HCT116 (cell line): ENCODE data around the gene MTOR. TPM values are rescaled to one million over a fixed set of nuclear protein-coding genes. Genes with fewer than 3 reads are reported as not detected.
"Not testable (repeated sequence)": the region's sequence is repeated elsewhere in the genome, so short reads cannot be mapped to it uniquely, and the experiment has no call there.

Experiments
- ATAC-seq: fragments of 200-7000 bp; cut with Tn5 transposase; 2 replicates; pipeline ENCODE4 v1.9.1; 2020; ENCODE audit warnings: mild to moderate bottlenecking, moderate library complexity
- BruUV-seq: library from RNA; stranded (reverse); fragments of 400-500 nt; replicated peaks from 2 replicates; lab custom pipeline; 2021; lab: Mats Ljungman, UMichigan
- CTCF ChIA-PET: fragments of 300-600 bp; sonication (Branson Sonifier 250); formaldehyde crosslinking; loops from one replicate; lab custom pipeline; 2021; ENCODE audit warnings: antibody characterized with exemption; lab: Charles Lee
- POLR2A ChIA-PET: fragments of 300-600, 350-600 bp; sonication (Branson Sonifier 250); formaldehyde crosslinking; loops from one replicate; lab custom pipeline; 2021; ENCODE audit warnings: antibody characterized with exemption; lab: Charles Lee
- RAD21 ChIA-PET, 2 experiments: fragments of 300-600 bp; sonication (Branson Sonifier 250); formaldehyde crosslinking; loops; one replicate each; lab custom pipeline; 2023; ENCODE audit warnings: low total read pairs in 2 of 2; ENCODE audit not compliant: uncharacterized antibody in 2 of 2, unreplicated experiment in 2 of 2, low non-redundant PET in 1 of 2; lab: Charles Lee
- DNase-seq: peaks from one replicate; pipeline ENCODE4 v3.0.0-alpha.2; 2010; ENCODE audit warnings: low read depth, low spot score
- H2AFZ ChIP-seq: fragments of 200-600 bp; shearing (Covaris generic), sonication (generic); 2 replicates; pipeline ENCODE4 v1.6.1; 2017; ENCODE audit warnings: low read depth, mixed run types, mixed read lengths, antibody characterized with exemption, low read length; ENCODE audit not compliant: poor library complexity, severe bottlenecking
- H3K27ac ChIP-seq: 2 replicates; pipeline ENCODE4 v1.5.1; 2012; ENCODE audit warnings: low read depth, low read length
- H3K27me3 ChIP-seq: fragments of 200-600 bp; sonication (generic); 2 replicates; pipeline ENCODE4 v1.6.1; 2016; ENCODE audit warnings: mixed run types, low read length, mixed read lengths; ENCODE audit not compliant: insufficient read depth
- H3K36me3 ChIP-seq, 2 experiments: fragments of 200-500 bp in 1 of 2; fragments of 200-600 bp in 1 of 2; sonication (Bioruptor generic) in 1 of 2; sonication (generic) in 1 of 2; 2 replicates each; pipeline versions ENCODE4 v1.5.1 to v1.6.1; 2014 to 2016; ENCODE audit warnings: low read length in 2 of 2, inconsistent platforms in 1 of 2, mixed read lengths in 1 of 2, mixed run types in 1 of 2; ENCODE audit not compliant: insufficient read depth in 2 of 2, control insufficient read depth in 1 of 2
- H3K4me1 ChIP-seq, 2 experiments: fragments of 200-600 bp in 1 of 2; sonication (generic) in 1 of 2; 2 replicates each; pipeline versions ENCODE4 v1.5.1 to v1.6.1; 2012 to 2017; ENCODE audit warnings: low read length in 2 of 2, inconsistent platforms in 1 of 2, mild to moderate bottlenecking in 1 of 2, mixed read lengths in 1 of 2, mixed run types in 1 of 2, moderate library complexity in 1 of 2; ENCODE audit not compliant: insufficient read depth in 2 of 2, control insufficient read depth in 1 of 2
- H3K4me2 ChIP-seq: fragments of 200-600 bp; sonication (generic); 2 replicates; pipeline ENCODE4 v1.6.1; 2017; ENCODE audit warnings: mixed run types, low read length, mixed read lengths
- H3K4me3 ChIP-seq, 2 experiments: fragments of 200-600 bp in 1 of 2; sonication (generic) in 1 of 2; replicated peaks in 1 of 2; 2 replicates each; pipeline ENCODE4 v1.5.1; 2011 to 2016; ENCODE audit warnings: low read length in 2 of 2, control low read depth in 1 of 2, low read depth in 1 of 2, mild to moderate bottlenecking in 1 of 2, mixed read lengths in 1 of 2, mixed run types in 1 of 2
- H3K79me2 ChIP-seq: fragments of 200-600 bp; sonication (generic); 2 replicates; pipeline ENCODE4 v1.6.1; 2017; ENCODE audit warnings: mild to moderate bottlenecking, mixed run types, low read length, moderate library complexity, mixed read lengths; ENCODE audit not compliant: insufficient read depth
- H3K9ac ChIP-seq: fragments of 200-600 bp; sonication (generic); 2 replicates; pipeline ENCODE4 v1.6.1; 2016; ENCODE audit warnings: low read length, mixed read lengths
- H3K9me2 ChIP-seq: fragments of 200-600 bp; sonication (generic), shearing (Covaris generic); 2 replicates; pipeline ENCODE4 v1.6.1; 2017; ENCODE audit warnings: mixed run types, mild to moderate bottlenecking, moderate library complexity; ENCODE audit not compliant: insufficient read depth
- H3K9me3 ChIP-seq, 2 experiments: fragments of 200-500 bp in 1 of 2; fragments of 200-600 bp in 1 of 2; sonication (Bioruptor generic) in 1 of 2; sonication (generic) in 1 of 2; 2 replicates each; pipeline ENCODE4 v1.6.1; 2014 to 2017; ENCODE audit warnings: low read length in 2 of 2, mixed read lengths in 2 of 2, inconsistent platforms in 1 of 2, low read depth in 1 of 2, mild to moderate bottlenecking in 1 of 2, mixed run types in 1 of 2, moderate library complexity in 1 of 2; ENCODE audit not compliant: control insufficient read depth in 1 of 2, insufficient read depth in 1 of 2
- H4K20me1 ChIP-seq: fragments of 200-600 bp; sonication (generic), shearing (Covaris generic); 2 replicates; pipeline ENCODE4 v1.6.1; 2017; ENCODE audit warnings: mixed run types, mild to moderate bottlenecking, moderate library complexity; ENCODE audit not compliant: insufficient read depth
- ATF3 ChIP-seq: IDR thresholded peaks from 2 replicates; pipeline ENCODE4 v1.6.1; 2012
- EGR1 ChIP-seq: IDR thresholded peaks from 2 replicates; pipeline ENCODE4 v1.6.1; 2012; ENCODE audit warnings: low read depth
- EZH2 ChIP-seq: fragments of 200-600 bp; sonication (generic); IDR thresholded peaks from 2 replicates; pipeline ENCODE4 v1.6.1; 2017; ENCODE audit warnings: antibody characterized with exemption, mixed run types
- EZH2phosphoT487 ChIP-seq: fragments of 200-600 bp; IDR thresholded peaks from 2 replicates; pipeline ENCODE4 v1.6.1; 2018; ENCODE audit warnings: antibody characterized with exemption, borderline replicate concordance
- ZBTB33 ChIP-seq: IDR thresholded peaks from 2 replicates; pipeline ENCODE4 v1.6.1; 2011; ENCODE audit warnings: mild to moderate bottlenecking, low read length, moderate library complexity; ENCODE audit not compliant: insufficient replicate concordance; ENCODE audit errors: extremely low read depth
- ZNF274 ChIP-seq: fragments of 200-500 bp; sonication (Bioruptor generic); IDR thresholded peaks from 2 replicates; pipeline ENCODE4 v1.6.1; 2014; ENCODE audit warnings: mild to moderate bottlenecking, low read depth, low read length, inconsistent platforms
- intact Hi-C: fragments of 100-400 bp; cut with micrococcal nuclease; formaldehyde crosslinking; loops from 2 replicates; pipeline ENCODE4 v1.10.0; 2022
- total RNA-seq: library from RNA; stranded (reverse); gene quantifications from one replicate; pipeline ENCODE4 v1.2.1, GENCODE V29; 2021; ENCODE audit not compliant: unreplicated experiment

Gene MTOR
- total RNA-seq, 1 experiment from 2014 or later = 42.2 TPM

- ChIA-PET POLR2A (no interaction called here), CTCF (no interaction called here), RAD21 (no interaction called here)
- H3K27me3 ChIP-seq = no peaks in the 10 kb centered on the region
- no peak overlapping the region for H3K9ac ChIP-seq
- DNase-seq = no peak
- ATAC-seq = no peak
- no peaks in the 10 kb centered on the region for H3K79me2 ChIP-seq
- no peak overlapping the region for H3K4me2 ChIP-seq
- no peak overlapping the region for H2AFZ ChIP-seq
- no peaks in the 10 kb centered on the region for H3K9me2 ChIP-seq
- H3K9me3 ChIP-seq = no peaks in the 10 kb centered on the region
- BruUV-seq = no TSS peak
- no peaks in the 10 kb centered on the region for H3K36me3 ChIP-seq
- no peak overlapping the region for H3K27ac ChIP-seq
- no peaks in the 10 kb centered on the region for H4K20me1 ChIP-seq
- no peaks in the 10 kb centered on the region for H3K4me1 ChIP-seq
- TF ChIP-seq ATF3 (no peak), ZBTB33 (no peak), EZH2 (no peak), EGR1 (no peak), ZNF274 (no peak), EZH2phosphoT487 (no peak)
- H3K4me3 ChIP-seq = no peak overlapping the region
- intact Hi-C loops = no loop called here
Observed at GRCh38 chr1:11307852-11308251, 45.5 kb upstream of the MTOR start.

GRCh38 chr1:11305516-11305915, 43.2 kb upstream of the MTOR start:
- H3K4me3 ChIP-seq, H2AFZ ChIP-seq, DNase-seq, ATAC-seq, H3K4me1 ChIP-seq, intact Hi-C loops, H3K9me2 ChIP-seq, H3K36me3 ChIP-seq, BruUV-seq, H3K27ac ChIP-seq, POLR2A ChIA-PET, H3K9me3 ChIP-seq, H3K4me2 ChIP-seq, H4K20me1 ChIP-seq, H3K9ac ChIP-seq, RAD21 ChIA-PET, H3K27me3 ChIP-seq, CTCF ChIA-PET, H3K79me2 ChIP-seq: not testable (repeated sequence)
